T1000 (cell line): ENCODE measurements around the gene RD3L.
"Not testable (repeated sequence)": the region's sequence is repeated elsewhere in the genome, so short reads cannot be mapped to it uniquely, and the experiment has no call there.

Source experiments
- DNase-seq: peaks from one replicate; lab custom pipeline; 2025; ENCODE audit warnings: mixed read lengths; lab: John Stamatoyannopoulos, UW

RD3L gene

DNA sequence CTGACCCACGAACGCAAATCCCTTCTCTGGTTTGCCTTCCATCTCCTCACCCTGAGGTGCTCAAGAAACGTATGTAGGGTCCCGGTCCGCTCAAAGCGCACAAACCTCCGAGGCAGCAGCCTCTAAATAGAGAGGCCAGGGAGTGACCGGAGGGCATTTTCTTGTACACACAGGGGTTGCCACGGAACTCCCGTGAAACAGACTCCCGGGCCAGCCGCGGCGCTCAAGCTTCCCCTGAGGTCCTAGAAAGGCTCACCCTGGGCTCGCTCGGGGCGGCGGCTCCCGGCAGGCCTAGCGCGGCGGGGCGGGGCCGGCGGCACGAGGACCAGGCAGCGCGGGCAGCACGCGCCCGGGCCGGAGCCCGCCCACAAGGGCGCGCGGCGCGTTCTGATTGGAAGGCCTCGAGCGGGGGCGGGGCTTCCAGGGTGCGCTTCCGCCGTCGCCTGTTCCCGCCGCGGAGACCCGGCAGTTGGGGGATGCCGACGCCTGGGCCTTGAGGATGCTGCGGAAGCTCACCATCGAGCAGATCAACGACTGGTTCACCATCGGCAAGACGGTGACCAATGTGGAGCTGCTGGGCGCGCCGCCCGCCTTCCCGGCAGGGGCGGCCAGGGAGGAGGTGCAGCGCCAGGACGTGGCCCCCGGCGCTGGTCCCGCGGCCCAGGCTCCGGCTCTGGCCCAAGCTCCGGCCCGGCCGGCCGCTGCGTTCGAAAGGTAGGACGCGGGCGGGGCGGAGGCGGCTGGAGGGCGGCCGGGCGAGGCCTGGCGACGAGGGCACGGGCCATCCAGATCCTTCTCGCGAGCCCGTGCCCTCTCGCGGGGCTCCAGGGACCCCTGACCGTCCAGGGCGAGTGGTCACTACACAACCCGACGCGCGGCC is 14.1 kb downstream of the RD3L start, which contains the start of gene TDRD9:
Gene TDRD9 (plus strand): TSS at position 446 of the 880 bp plus-strand sequence. CDS start 54 bp downstream, at position 500.
- no peak for DNase-seq

GRCh38 chr14:103927566-103927965 is 14.8 kb downstream of the RD3L start:
- DNase-seq, result no peak

DNA sequence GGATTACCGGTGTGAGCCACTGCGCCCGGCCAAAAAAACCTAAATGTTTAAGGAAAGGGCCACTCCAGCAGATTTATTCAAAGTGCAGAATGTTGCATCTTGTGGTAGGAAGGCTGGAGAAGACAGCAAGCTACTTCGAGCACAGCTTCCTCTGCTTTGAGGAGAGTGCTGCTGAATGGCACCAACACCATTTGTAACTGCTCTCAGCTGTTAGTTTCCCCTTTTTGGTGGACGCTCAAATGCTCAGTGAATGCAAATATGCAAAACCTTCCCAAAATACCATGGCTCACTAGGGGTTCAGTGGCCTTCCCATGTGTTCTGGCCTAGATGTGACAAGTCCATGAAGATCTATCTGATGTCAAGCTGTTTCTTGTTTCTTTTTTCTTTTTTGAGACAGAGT is 17.0 kb downstream of the RD3L start:
- no peak for DNase-seq

DNA sequence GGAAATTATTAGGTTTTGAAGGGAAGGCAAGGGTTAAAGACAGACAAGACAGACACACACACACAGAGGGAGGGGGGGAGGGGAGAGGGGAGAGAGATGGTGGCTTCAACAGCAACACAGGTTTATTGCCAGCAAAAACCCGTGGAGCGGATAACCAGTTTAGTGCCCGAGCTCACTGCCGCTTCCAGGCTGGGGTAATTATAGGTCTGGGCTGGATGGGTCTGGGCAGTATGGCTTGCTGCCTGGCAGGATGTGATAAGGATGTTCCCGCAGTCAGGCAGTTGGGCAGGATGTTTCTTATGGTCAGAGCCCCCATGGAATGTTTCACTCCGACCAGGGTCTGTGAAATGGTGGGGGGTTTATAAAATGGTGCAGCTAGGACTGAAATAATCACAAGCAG is 18.5 kb downstream of the RD3L start:
- no peak for DNase-seq

DNA sequence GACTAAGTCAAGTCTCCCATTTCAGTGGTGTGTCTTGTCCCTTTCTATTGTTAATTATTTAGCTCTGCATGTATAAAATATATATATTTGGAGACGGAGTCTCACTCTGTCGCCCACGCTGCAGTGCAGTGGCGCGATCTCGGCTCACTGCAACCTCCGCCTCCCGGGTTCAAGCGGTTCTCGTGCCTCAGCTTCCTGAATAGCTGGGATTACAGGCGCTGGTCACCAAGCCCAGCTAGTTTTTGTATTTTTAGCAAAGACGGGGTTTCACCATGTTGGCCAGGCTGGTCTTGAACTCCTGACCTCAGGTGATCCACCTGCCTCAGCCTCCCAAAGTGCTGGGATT is 20.5 kb downstream of the RD3L start:
- not testable (repeated sequence) for DNase-seq

GRCh38 chr14:103920981-103921854 is 21.1 kb downstream of the RD3L start:
- peak; percentile 91 for DNase-seq

DNA sequence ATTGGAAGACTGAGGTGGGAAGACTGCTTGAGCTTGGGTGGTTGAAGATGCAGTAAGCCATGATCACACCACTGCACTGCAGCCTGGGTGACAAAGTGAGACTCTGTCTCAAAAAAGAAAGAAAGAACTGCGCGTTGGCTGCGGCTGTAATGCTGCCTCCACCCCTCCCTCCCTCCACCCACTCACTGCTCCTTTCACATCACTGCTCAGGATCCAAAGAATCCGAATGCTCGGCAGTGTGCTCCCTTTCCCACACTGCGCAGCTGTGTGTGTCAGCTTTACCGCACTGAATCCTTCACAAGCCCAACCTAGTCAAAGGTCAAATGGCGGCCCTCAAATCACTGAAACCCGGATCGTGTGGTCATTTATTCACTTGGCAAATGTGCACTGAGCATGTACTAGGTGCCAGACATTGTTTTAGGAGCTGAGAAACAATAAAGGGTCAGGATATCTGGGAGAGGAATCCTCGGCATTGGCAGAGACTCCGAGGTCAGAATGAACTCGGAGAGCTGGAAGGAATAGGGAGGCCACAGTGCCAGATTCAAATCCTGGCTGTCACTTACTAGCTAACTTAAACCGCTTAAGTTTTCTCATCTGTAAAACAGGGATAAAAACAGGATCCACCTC is 25.6 kb downstream of the RD3L start:
- no peak for DNase-seq

- no peak for DNase-seq
These were observed 26.7 kb downstream of the RD3L start for GRCh38 chr14:103915616-103916015.

GRCh38 chr14:103910984-103911383 is 31.3 kb downstream of the RD3L start:
- DNase-seq, result no peak

- DNase-seq, result no peak
These were observed 31.9 kb downstream of the RD3L start for GRCh38 chr14:103910262-103910935.

DNA sequence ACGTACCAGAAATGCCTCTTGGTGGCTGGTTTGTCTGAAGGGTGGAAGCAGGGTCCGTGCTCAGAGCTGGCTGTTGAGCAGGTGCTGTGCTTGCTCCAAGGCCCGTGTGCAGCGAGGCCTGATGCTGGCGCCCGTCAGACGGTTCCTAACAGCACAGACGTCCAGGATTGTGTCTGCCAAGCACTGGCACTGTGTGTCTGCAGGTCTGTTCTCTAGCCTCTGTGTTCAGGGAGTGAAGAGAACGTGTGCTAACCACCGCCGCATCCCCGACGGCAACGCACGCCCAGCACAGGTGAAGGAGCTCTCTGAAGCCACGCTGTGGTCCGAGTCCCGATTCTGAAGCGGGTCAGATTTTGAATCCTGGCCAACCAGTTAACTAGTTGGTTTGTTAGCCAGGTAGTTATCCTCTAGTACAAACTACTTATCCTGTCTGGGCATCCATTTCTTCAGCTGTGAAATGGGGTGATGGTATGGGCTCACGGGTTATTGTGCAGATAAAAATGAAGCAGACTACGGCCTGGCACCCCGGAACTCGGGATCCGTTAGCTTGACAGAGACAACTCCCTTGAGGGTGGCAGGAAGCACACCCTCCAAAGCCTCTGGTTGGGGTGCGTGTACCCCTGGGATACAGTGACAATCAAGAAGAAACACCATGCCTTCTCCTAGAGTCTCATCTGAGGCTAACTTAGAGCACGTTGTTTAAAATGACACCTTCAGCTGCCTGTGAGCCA is 32.6 kb downstream of the RD3L start:
- no peak for DNase-seq

GRCh38 chr14:103908580-103908979 is 33.7 kb downstream of the RD3L start:
- DNase-seq, result no peak

- DNase-seq, result no peak
These were observed 36.4 kb downstream of the RD3L start for GRCh38 chr14:103905842-103906456.

DNA sequence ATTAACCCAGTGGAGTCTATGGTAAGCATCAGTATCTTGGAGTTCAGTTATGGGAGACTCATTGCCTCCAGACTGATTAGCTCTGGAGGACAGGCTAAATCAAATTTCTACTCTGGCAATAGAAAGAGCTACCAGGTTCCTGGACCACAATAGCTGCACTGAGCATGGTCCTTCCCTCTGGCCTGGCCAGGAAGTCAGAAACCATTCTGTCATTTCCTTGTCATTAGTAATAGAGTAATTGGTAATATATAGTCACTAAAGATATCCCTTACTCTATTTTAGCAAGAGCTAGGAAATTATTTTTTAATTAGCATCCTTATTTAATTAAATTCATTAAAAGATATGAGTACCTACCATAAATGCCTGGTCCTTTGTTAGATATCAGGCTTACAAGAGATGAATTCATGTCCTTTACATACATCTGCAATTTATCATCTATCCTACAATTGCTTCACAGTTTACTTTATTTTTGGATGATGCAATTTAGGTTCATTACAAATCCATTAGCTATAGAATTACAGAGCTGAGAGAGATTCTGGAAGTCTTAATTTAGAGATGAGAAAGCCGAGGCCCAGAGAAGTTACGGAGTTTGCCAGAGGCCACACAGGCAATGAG is 37.7 kb downstream of the RD3L start:
- DNase-seq, result no peak

DNA sequence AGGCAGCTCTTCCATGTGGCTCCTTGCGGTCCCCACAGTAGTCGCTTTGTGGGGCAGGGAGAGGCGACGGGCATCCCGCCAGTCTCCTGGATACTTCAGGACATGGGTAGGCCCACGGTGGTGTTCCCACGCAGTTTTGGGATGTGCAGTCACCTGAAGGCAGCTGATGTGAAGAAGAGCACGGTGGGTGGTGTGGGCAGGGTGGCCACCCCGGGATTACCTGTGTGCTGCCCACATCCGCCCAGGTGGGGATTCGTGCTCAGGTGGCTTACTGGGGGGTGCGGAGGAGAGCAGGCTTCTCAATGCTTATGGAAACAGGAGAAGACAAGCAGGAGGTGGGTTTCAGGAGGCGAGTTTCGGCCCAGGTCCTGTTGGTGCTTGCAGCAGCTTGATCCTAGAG is 42.5 kb downstream of the RD3L start:
- no peak for DNase-seq

DNA sequence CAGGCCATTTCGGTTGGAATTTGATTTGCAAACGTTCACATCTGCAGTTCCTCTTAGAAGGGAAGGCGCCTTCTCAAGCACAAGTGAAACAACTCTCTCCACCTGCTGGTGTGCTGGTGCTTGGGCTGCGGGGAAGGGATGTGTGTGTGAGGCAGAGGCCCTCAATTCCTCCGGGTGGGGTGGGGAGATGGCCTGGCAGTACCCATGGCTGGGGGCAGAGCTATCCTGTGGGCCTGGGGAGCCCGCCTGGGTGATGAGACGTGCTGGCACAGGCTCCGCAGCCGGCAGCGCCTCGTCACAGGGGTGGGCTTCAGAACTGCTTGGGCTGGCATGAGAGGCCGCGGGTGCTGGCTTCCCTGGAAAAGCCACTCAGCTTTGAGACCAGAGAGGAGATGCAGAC is 43.0 kb downstream of the RD3L start:
- DNase-seq, result no peak

DNA sequence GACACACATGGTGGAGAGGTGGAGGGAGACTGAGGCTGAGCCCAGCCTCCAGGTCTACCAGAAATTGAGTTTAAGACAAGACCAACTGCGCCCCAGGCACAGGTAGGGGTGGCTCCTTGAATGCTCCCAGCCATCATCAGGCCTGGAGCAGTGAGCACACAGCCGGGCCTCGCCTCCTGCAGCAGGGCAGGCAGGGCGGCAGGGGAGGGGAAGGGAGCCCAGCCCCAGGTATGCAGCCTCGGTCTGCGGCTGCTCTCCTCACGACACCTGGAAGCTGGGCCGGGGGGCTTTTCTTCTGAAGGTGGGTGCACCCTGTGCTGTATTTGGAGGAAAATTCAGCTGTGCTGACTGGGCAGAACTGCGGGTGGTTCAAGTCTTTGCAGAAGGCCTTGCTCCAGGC is 43.6 kb downstream of the RD3L start:
- DNase-seq, result no peak

DNA sequence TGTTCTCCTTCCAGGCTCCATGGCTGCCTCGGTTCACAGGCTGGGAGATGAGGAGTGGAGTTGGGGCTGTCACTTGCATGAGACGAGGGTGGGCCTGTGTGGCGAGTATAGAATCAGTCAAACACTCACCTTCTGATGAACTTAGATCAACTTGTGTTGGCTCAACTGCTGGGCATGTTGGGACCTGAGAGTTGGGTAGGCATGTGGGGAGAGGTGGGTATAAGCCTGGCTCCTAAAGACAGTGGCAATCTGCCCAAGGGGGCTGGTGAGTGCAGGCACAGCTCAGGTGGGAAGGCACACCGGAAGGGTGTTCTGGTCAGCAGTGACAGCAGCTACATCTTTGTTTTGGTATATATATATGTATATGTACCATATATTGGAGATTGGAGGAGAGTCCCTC is 44.1 kb downstream of the RD3L start:
- DNase-seq, result no peak

- no peak for DNase-seq
These were observed 45.0 kb downstream of the RD3L start for GRCh38 chr14:103897075-103897947.
